Endothelial cell of umbilical vein (primary cell): Measurements from ENCODE around the gene POLR3B. TPM values are rescaled to one million over a fixed set of nuclear protein-coding genes. Genes with fewer than 3 reads are reported as not detected.

Source experiments
- BruUV-seq: library from RNA; stranded (reverse); fragments of 400-500 nt; replicated peaks from 2 replicates; lab custom pipeline; 2021; lab: Mats Ljungman, UMichigan
- CTCF ChIA-PET: fragments of 300-600, 350-600 bp; sonication (Branson Sonifier 250); formaldehyde crosslinking; loops from one replicate; lab custom pipeline; 2021; ENCODE audit warnings: antibody characterized with exemption, inconsistent platforms; lab: Charles Lee
- POLR2A ChIA-PET: fragments of 300-600, 350-600 bp; sonication (Branson Sonifier 250); formaldehyde crosslinking; loops from one replicate; lab custom pipeline; 2021; ENCODE audit warnings: antibody characterized with exemption, inconsistent platforms; lab: Charles Lee
- DNase-seq: peaks from one replicate; pipeline ENCODE4 v3.0.0-alpha.2; 2011; ENCODE audit warnings: low read depth, low spot score
- FAIRE-seq: peaks from 2 replicates; lab custom pipeline; 2011; peaks lifted over from hg19 to GRCh38; lab: Jason Lieb, UNC
- H2AFZ ChIP-seq: 2 replicates; pipeline ENCODE4 v1.6.0; 2012; ENCODE audit warnings: low read depth, low read length, control low read depth, inconsistent platforms
- H3K27ac ChIP-seq: 2 replicates; pipeline ENCODE4 v1.5.1; 2011; ENCODE audit warnings: low read depth, mild to moderate bottlenecking, control low read depth, low read length, moderate library complexity; ENCODE audit not compliant: insufficient read depth
- H3K27me3 ChIP-seq, 2 experiments: 2 replicates each; pipeline versions ENCODE4 v1.6.0 to v1.6.1; 2011; ENCODE audit warnings: low read length in 2 of 2, mixed read lengths in 1 of 2; ENCODE audit not compliant: control insufficient read depth in 2 of 2, insufficient read depth in 2 of 2
- H3K36me3 ChIP-seq, 2 experiments: 2 replicates in 1 of 2; 3 replicates in 1 of 2; pipeline ENCODE4 v1.5.1; 2011; ENCODE audit warnings: low read length in 2 of 2, mild to moderate bottlenecking in 1 of 2, moderate library complexity in 1 of 2; ENCODE audit not compliant: control insufficient read depth in 2 of 2, insufficient read depth in 2 of 2; ENCODE audit errors: extremely low read depth in 1 of 2
- H3K4me1 ChIP-seq: 3 replicates; pipeline ENCODE4 v1.5.1; 2011; ENCODE audit warnings: mild to moderate bottlenecking, low read length; ENCODE audit not compliant: control insufficient read depth, insufficient read depth; ENCODE audit errors: extremely low read depth
- H3K4me2 ChIP-seq: 2 replicates; pipeline ENCODE4 v1.6.1; 2011; ENCODE audit warnings: low read length, control low read depth, mixed read lengths; ENCODE audit not compliant: insufficient read depth
- H3K4me3 ChIP-seq, 3 experiments: fragments of 200-600 bp in 1 of 3; sonication (generic), shearing (Covaris generic) in 1 of 3; replicated peaks in 1 of 3; 2 replicates each; pipeline ENCODE4 v1.5.1; 2011 to 2016; ENCODE audit warnings: control low read depth in 3 of 3, low read length in 3 of 3, mild to moderate bottlenecking in 2 of 3, inconsistent platforms in 1 of 3, low read depth in 1 of 3, moderate library complexity in 1 of 3; ENCODE audit not compliant: insufficient read depth in 1 of 3
- H3K79me2 ChIP-seq: 2 replicates; pipeline ENCODE4 v1.6.0; 2012; ENCODE audit warnings: low read length, inconsistent platforms; ENCODE audit not compliant: control insufficient read depth, insufficient read depth
- H3K9ac ChIP-seq: replicated peaks from 2 replicates; pipeline ENCODE3; 2011; ENCODE audit warnings: low read length, control low read depth; ENCODE audit not compliant: insufficient read depth; ENCODE audit errors: extremely low read depth
- H3K9me1 ChIP-seq: replicated peaks from 3 replicates; pipeline ENCODE4 v1.6.0; 2011; ENCODE audit warnings: mild to moderate bottlenecking, low read length; ENCODE audit not compliant: control insufficient read depth, insufficient read depth; ENCODE audit errors: extremely low read depth
- H3K9me3 ChIP-seq: replicated peaks from 2 replicates; pipeline ENCODE4 v1.5.1; 2012; ENCODE audit warnings: low read length, inconsistent platforms; ENCODE audit not compliant: control insufficient read depth, insufficient read depth
- H4K20me1 ChIP-seq: replicated peaks from 2 replicates; pipeline ENCODE3; 2011; ENCODE audit warnings: mild to moderate bottlenecking, low read length; ENCODE audit not compliant: control insufficient read depth, insufficient read depth; ENCODE audit errors: extremely low read depth
- CTCF ChIP-seq, 2 donors: IDR thresholded peaks; 1 replicate in 1 of 2; 2 replicates in 1 of 2; pipeline ENCODE4 v1.5.1; 2011; ENCODE audit warnings: low read length in 2 of 2, mild to moderate bottlenecking in 2 of 2, moderate library complexity in 2 of 2, control low read depth in 1 of 2, inconsistent platforms in 1 of 2, low read depth in 1 of 2; ENCODE audit not compliant: insufficient read depth in 1 of 2; ENCODE audit errors: extremely low read depth in 1 of 2
- EZH2 ChIP-seq: IDR thresholded peaks from 2 replicates; pipeline ENCODE4 v1.6.1; 2012; ENCODE audit warnings: borderline replicate concordance, low read depth, mild to moderate bottlenecking, moderate library complexity, low read length, inconsistent platforms; ENCODE audit not compliant: severe bottlenecking
- FOS ChIP-seq: IDR thresholded peaks from 2 replicates; pipeline ENCODE4 v1.6.1; 2011; ENCODE audit warnings: mild to moderate bottlenecking, low read length, moderate library complexity, borderline replicate concordance; ENCODE audit not compliant: insufficient read depth
- GATA2 ChIP-seq: IDR thresholded peaks from 2 replicates; pipeline ENCODE4 v1.7.0; 2011; ENCODE audit warnings: low read depth, mild to moderate bottlenecking, moderate library complexity, mixed read lengths, low read length; ENCODE audit not compliant: insufficient read length, insufficient read depth
- JUN ChIP-seq: IDR thresholded peaks from 2 replicates; pipeline ENCODE4 v1.6.1; 2011; ENCODE audit warnings: borderline replicate concordance, low read depth; ENCODE audit not compliant: insufficient read length, insufficient read depth
- MAX ChIP-seq: IDR thresholded peaks from 2 replicates; pipeline ENCODE4 v1.6.1; 2011; ENCODE audit not compliant: insufficient read depth, insufficient read length
- MYC ChIP-seq: IDR thresholded peaks from one replicate; pipeline ENCODE4 v1.6.1; 2011; ENCODE audit warnings: mild to moderate bottlenecking, low read depth, low read length
- POLR2A ChIP-seq: IDR thresholded peaks from 2 replicates; pipeline ENCODE4 v1.6.1; 2012; ENCODE audit warnings: low read depth, mild to moderate bottlenecking, control low read depth, low read length
- POLR2AphosphoS5 ChIP-seq: IDR thresholded peaks from 2 replicates; pipeline ENCODE4 v1.6.1; 2012; ENCODE audit warnings: low read depth, mild to moderate bottlenecking, control low read depth, low read length, moderate library complexity; ENCODE audit not compliant: insufficient read depth
- dilution Hi-C: fragments of 300-500 bp; cut with MboI; formaldehyde crosslinking; loops from one replicate; pipeline ENCODE4 v1.15.0; 2019; ENCODE audit warnings: low sequenced_read_pairs; ENCODE audit not compliant: extremely low pct_ligation_motif_present
- intact Hi-C: fragments of 100-400 bp; cut with micrococcal nuclease; formaldehyde crosslinking; loops from one replicate; pipeline ENCODE4 v1.10.0; 2022
- polyA plus RNA-seq, 4 experiments: library from polyadenylated mRNA; depleted of rRNA in 3 of 4; stranded (reverse) in 3 of 4; unstranded in 1 of 4; fragments of >200 nt; gene quantifications; 2 replicates each; pipeline versions ENCODE4 v1.2.1 to v1.2.3, GENCODE V29; 2011 to 2012; ENCODE audit warnings: missing spikeins in 1 of 4
- total RNA-seq: library from RNA; stranded (reverse); gene quantifications from 2 replicates; pipeline ENCODE4 v1.2.3, GENCODE V29; 2021

Gene POLR3B
- total and polyA plus RNA-seq, 2 donors (not counting 3 experiments of a cell fraction or from before 2014, with no cell fraction given) = 6.0 to 12.3 TPM

GRCh38 chr12:106429636-106430035 is 72.1 kb downstream of the POLR3B start:
- no peak for TF ChIP-seq JUN
- TF ChIP-seq MAX = no peak
- no peak for TF ChIP-seq MYC
- TF ChIP-seq FOS = no peak
- TF ChIP-seq EZH2 = no peak
- no peak for TF ChIP-seq POLR2AphosphoS5
- no peak for TF ChIP-seq CTCF (IDR thresholded peaks at IDR 0.05; ENCODE audit: extremely low read depth in 1 of 2, insufficient read depth in 1 of 2, low read depth in 1 of 2, low read length in 2 of 2)
- no peak for TF ChIP-seq GATA2
- TF ChIP-seq POLR2A = no peak
- no peak overlapping the region for H3K27ac ChIP-seq
- H3K27me3 ChIP-seq = no peaks in the 10 kb centered on the region
- no peaks in the 10 kb centered on the region for H3K36me3 ChIP-seq
- ChIA-PET CTCF (no interaction called here), POLR2A (no interaction called here)
- no peaks in the 10 kb centered on the region for H3K79me2 ChIP-seq
- no peaks in the 10 kb centered on the region for H3K9me3 ChIP-seq
- FAIRE-seq (no peak), DNase-seq (peak; percentile 24)
- intact Hi-C loops (no loop called here), dilution Hi-C loops (no loop called here)
- H3K4me3 ChIP-seq = no peak overlapping the region
- no peaks in the 10 kb centered on the region for H3K9me1 ChIP-seq
- H3K4me2 ChIP-seq = no peak overlapping the region
- no TSS peak for BruUV-seq
- no peak overlapping the region for H3K9ac ChIP-seq
- no peaks in the 10 kb centered on the region for H3K4me1 ChIP-seq
- H4K20me1 ChIP-seq = no peaks in the 10 kb centered on the region
- no peak overlapping the region for H2AFZ ChIP-seq
